Measurements from ENCODE around the gene CAPNS1.
"Not testable (repeated sequence)": the region's sequence is repeated elsewhere in the genome, so short reads cannot be mapped to it uniquely, and the experiment has no call there.

CAPNS1 gene

DNA sequence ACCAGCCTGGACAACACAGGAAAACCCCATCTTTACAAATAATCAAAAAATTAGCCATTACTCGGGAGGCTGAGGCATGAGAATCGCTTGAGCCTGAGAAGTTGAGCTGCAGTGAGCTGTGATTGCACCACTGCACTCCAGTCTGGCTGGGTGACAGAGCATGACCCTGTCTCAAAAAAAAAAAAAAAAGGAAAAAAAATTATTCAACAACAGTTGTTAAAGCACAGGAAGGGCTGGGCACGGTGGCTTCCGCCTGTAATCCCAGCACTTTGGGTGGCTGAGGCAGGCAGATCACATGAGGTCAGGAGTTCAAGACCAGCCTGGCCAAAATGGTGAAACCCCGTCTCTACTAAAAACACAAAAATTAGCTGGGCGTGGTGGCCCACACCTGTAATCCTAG lies 8.6 kb upstream of the CAPNS1 start:
- not testable (repeated sequence) for H3K27ac ChIP-seq (ENCODE audit: low read depth, low read length)
- H3K4me1 ChIP-seq (ENCODE audit: control insufficient read depth in 1 of 2, insufficient read depth in 2 of 2, low read length in 2 of 2): peaks cover 9 to 15% of the 10 kb centered on the region in 2 donors

DNA sequence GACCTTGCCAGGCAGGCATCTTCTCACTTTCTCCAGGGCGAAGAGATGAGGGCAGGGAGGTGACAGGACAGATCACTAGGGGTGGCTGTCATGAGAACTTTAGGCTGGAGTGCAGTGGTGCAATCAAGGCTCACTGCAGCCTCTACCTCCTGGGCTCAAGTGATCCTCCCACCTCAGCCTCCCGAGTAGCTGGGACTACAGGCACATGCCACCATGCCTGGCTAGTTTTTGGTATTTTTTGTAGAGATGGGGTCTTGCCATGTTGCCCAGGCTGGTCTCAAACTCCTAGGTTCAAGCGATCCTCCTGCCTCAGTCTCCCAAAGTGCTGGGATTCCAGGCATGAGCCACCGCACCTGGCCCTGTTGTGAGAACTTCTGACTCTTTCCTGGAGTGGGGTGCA lies 5.0 kb upstream of the CAPNS1 start:
- H3K9ac ChIP-seq (ENCODE audit: low read depth in 1 of 2, low read length in 2 of 2); H3K36me3 ChIP-seq (ENCODE audit: control insufficient read depth in 1 of 2, insufficient read depth in 2 of 2, low read length in 2 of 2); H3K27me3 ChIP-seq (ENCODE audit: control insufficient read depth in 1 of 2, insufficient read depth in 2 of 2, low read length in 2 of 2); H3K4me3 ChIP-seq (ENCODE audit: low read depth in 1 of 2, low read length in 2 of 2); H3K27ac ChIP-seq (ENCODE audit: low read depth, low read length); H3K9me3 ChIP-seq (ENCODE audit: control insufficient read depth in 1 of 2, low read length in 2 of 2): not testable (repeated sequence)
- H3K4me1 ChIP-seq (ENCODE audit: control insufficient read depth in 1 of 2, insufficient read depth in 2 of 2, low read length in 2 of 2): peaks cover 3 to 17% of the 10 kb centered on the region in 2 donors

More for the DNA sequence above, 8.6 kb upstream of the CAPNS1 start:
- not testable (repeated sequence) for H3K4me3 ChIP-seq (ENCODE audit: low read depth in 1 of 2, low read length in 2 of 2); H3K36me3 ChIP-seq (ENCODE audit: control insufficient read depth in 1 of 2, insufficient read depth in 2 of 2, low read length in 2 of 2); H3K27me3 ChIP-seq (ENCODE audit: control insufficient read depth in 1 of 2, insufficient read depth in 2 of 2, low read length in 2 of 2); H3K9ac ChIP-seq (ENCODE audit: low read depth in 1 of 2, low read length in 2 of 2); H3K9me3 ChIP-seq (ENCODE audit: control insufficient read depth in 1 of 2, low read length in 2 of 2)

DNA sequence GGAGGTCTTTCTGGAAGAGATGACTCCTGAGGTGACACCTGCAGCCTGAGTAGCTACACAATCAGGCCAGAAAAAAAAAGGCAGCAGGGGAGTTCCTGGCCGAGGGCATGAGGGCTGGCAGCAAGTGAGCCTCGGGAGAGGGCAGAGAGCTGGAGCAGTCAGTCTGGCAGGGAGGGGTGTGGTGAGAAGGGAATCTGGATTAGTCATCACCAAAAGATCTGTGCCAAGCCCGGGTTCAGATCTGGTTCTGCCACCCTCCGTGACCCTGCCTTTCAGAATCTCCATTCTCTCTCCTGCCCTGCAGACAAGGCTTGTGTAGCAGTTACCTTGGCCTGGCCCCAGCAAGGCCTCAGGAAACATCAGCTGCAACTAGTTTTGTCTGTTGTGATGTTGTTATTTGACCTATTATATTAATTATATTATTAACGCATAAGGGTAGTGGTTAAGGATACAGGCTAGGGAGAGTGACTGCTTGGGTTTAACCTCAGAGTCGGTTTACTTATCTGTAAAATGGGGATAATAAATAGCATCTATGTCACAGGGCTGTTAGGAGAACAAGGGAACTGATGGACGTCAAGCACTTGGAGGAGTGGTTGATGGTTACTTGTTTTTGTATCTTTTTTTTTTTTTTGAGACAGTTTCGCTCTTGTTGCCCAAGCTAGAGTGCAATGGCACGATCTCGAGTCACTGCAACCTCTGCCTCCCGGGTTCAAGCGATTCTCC lies 2.7 kb upstream of the CAPNS1 start:
- Histone ChIP-seq H3K9me3 (ENCODE audit: control insufficient read depth in 1 of 2, low read length in 2 of 2) (no peaks in the 10 kb centered on the region), H3K27me3 (ENCODE audit: control insufficient read depth in 1 of 2, insufficient read depth in 2 of 2, low read length in 2 of 2) (no peaks in the 10 kb centered on the region), H3K4me3 (ENCODE audit: low read depth in 1 of 2, low read length in 2 of 2) (peak overlapping the region; percentile 57 to 60), H3K27ac (ENCODE audit: low read depth, low read length) (peak overlapping the region; percentile 61), H3K36me3 (ENCODE audit: control insufficient read depth in 1 of 2, insufficient read depth in 2 of 2, low read length in 2 of 2) (peaks cover 2 to 4% of the 10 kb centered on the region in 2 donors), H3K4me1 (ENCODE audit: control insufficient read depth in 1 of 2, insufficient read depth in 2 of 2, low read length in 2 of 2) (peaks cover 9 to 25% of the 10 kb centered on the region in 2 donors), H3K9ac (ENCODE audit: low read depth in 1 of 2, low read length in 2 of 2) (peak overlapping the region; percentile 39 to 63)

DNA sequence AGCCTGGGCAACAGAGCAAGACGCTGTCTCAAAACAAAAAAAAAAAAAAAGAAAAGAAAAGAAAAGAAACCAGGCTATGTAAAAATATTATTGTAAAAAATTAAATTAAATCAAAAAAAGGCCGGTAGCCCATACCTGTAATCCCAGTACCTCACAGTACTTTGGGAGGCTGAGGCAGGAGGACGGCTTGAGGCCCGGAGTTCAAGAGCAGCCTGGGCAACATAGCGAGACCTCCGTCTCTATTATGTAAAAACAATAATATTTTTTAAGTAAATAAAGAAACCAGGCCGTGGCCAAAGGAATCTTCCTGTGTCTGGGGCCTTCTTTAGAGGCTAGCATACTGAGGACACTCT lies 770 bp upstream of the CAPNS1 start:
- Histone ChIP-seq H3K36me3 (ENCODE audit: control insufficient read depth in 1 of 2, insufficient read depth in 2 of 2, low read length in 2 of 2) (peaks cover 13 to 17% of the 10 kb centered on the region in 2 donors), H3K27me3 (ENCODE audit: control insufficient read depth in 1 of 2, insufficient read depth in 2 of 2, low read length in 2 of 2) (no peaks in the 10 kb centered on the region), H3K27ac (ENCODE audit: low read depth, low read length) (peak overlapping the region; percentile 93), H3K4me1 (ENCODE audit: control insufficient read depth in 1 of 2, insufficient read depth in 2 of 2, low read length in 2 of 2) (peaks cover 9 to 20% of the 10 kb centered on the region in 2 donors), H3K9ac (ENCODE audit: low read depth in 1 of 2, low read length in 2 of 2) (peak overlapping the region; percentile 77 to 100), H3K9me3 (ENCODE audit: control insufficient read depth in 1 of 2, low read length in 2 of 2) (no peaks in the 10 kb centered on the region), H3K4me3 (ENCODE audit: low read depth in 1 of 2, low read length in 2 of 2) (peak overlapping the region; percentile 98 to 100)

DNA sequence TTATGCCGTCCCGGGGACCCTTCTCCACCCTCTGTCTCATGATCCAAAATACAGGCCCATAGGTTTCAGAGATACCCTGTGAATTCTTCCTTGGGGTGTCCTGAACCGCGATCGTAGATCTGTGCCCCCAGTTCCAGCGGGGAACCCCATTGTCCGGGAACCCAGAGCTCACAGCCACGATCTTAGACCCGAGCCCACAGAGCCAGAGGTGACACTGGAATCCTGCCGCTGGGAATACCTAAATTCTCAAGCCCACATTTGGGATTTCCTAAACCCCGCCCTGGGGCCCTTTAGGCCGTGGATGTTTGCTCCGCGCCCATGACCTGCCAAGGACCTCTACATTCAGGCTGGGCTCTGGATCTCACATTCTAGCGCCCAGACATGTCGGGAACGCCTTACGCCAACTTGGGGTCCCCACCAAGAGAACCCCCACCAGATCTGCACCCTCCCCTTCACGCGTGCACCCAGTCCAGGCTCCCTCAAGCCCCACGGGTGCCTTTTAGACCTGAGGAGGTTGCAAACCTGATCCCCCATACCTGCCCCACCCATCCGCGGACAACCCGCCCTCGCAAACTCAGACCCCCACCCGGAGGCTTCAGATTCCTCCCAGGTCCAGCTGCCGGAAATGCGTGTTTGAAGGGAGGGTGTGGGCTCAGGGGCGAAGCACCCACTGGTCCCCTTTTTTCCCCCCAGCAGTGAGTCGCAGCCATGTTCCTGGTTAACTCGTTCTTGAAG lies 605 bp downstream of the CAPNS1 start:
- no peaks in the 10 kb centered on the region for H3K9me3 ChIP-seq (ENCODE audit: control insufficient read depth in 1 of 2, low read length in 2 of 2)
- H3K36me3 ChIP-seq (ENCODE audit: control insufficient read depth in 1 of 2, insufficient read depth in 2 of 2, low read length in 2 of 2): peaks cover 19 to 31% of the 10 kb centered on the region in 2 donors
- peak overlapping the region; percentile 98 to 100 for H3K4me3 ChIP-seq (ENCODE audit: low read depth in 1 of 2, low read length in 2 of 2)
- H3K4me1 ChIP-seq (ENCODE audit: control insufficient read depth in 1 of 2, insufficient read depth in 2 of 2, low read length in 2 of 2): peaks cover 9 to 20% of the 10 kb centered on the region in 2 donors
- H3K27ac ChIP-seq (ENCODE audit: low read depth, low read length): peak overlapping the region; percentile 99
- no peaks in the 10 kb centered on the region for H3K27me3 ChIP-seq (ENCODE audit: control insufficient read depth in 1 of 2, insufficient read depth in 2 of 2, low read length in 2 of 2)
- peak overlapping the region; percentile 100 for H3K9ac ChIP-seq (ENCODE audit: low read depth in 1 of 2, low read length in 2 of 2)

DNA sequence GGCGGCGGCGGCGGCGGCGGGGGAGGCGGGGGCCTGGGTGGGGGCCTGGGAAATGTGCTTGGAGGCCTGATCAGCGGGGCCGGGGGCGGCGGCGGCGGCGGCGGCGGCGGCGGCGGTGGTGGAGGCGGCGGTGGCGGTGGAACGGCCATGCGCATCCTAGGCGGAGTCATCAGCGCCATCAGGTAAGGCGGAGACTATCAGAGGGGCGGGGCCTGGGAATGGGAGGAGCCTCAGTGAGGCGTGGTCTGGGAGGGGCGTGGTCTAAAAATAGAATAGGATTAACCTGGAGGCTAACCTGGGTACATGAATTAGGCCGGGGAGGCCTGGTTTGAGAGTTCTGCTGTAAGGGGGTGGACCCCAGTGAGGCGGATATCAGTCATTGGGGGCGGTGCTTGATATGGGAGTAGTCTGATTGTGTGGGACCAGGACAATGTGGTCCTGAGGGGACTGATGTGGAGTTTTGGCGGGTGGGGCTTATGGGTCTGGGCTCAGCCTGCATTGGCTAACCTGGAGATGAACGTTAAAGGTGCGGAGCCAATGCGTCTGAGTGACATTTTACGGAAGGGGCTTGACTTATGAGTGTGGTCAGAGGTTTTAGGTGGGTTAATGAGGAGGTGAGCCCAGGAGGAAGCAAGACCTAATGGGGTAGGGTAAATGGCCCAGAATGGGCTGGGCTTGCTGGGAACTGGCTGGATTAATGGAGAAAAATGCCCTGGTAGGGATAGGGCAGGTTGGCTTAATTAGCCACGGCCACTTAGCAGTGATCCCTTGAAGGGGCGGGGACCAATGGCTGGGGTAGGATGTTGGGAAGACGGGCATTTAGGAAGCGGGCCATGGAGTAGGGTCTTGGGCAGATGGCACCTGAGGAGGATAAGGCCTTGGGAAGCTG lies 1.4 kb downstream of the CAPNS1 start:
- Histone ChIP-seq H3K4me3 (ENCODE audit: low read depth in 1 of 2, low read length in 2 of 2) (peak overlapping the region; percentile 98 to 100), H3K36me3 (ENCODE audit: control insufficient read depth in 1 of 2, insufficient read depth in 2 of 2, low read length in 2 of 2) (peaks cover 28 to 39% of the 10 kb centered on the region in 2 donors), H3K27ac (ENCODE audit: low read depth, low read length) (peak overlapping the region; percentile 99), H3K4me1 (ENCODE audit: control insufficient read depth in 1 of 2, insufficient read depth in 2 of 2, low read length in 2 of 2) (peaks cover 9 to 20% of the 10 kb centered on the region in 2 donors), H3K27me3 (ENCODE audit: control insufficient read depth in 1 of 2, insufficient read depth in 2 of 2, low read length in 2 of 2) (no peaks in the 10 kb centered on the region), H3K9me3 (ENCODE audit: control insufficient read depth in 1 of 2, low read length in 2 of 2) (no peaks in the 10 kb centered on the region), H3K9ac (ENCODE audit: low read depth in 1 of 2, low read length in 2 of 2) (no peak overlapping the region)

DNA sequence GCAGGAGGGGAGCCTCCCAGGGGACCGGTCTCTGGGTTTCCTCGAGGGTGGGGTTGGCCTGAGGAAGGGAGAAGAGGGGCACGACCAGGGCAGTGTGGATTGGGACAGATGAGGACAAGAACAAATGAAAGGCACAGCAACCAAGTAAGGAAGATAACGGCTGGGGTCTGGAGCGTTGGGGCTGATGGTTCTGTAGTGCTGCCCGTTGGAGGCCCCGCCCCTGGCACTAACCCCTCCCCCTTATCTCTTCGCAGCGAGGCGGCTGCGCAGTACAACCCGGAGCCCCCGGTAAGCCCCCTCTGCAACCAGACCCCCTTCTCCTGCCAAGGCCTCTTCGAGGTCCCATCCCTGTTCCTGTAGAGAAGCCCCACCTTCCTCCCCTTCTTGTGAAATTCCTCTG lies 2.2 kb downstream of the CAPNS1 start:
- Histone ChIP-seq H3K36me3 (ENCODE audit: control insufficient read depth in 1 of 2, insufficient read depth in 2 of 2, low read length in 2 of 2) (peaks cover 28 to 47% of the 10 kb centered on the region in 2 donors), H3K27me3 (ENCODE audit: control insufficient read depth in 1 of 2, insufficient read depth in 2 of 2, low read length in 2 of 2) (no peaks in the 10 kb centered on the region), H3K9ac (ENCODE audit: low read depth in 1 of 2, low read length in 2 of 2) (no peak overlapping the region), H3K4me3 (ENCODE audit: low read depth in 1 of 2, low read length in 2 of 2) (peak overlapping the region in 1 of 2 donors; percentile 58), H3K4me1 (ENCODE audit: control insufficient read depth in 1 of 2, insufficient read depth in 2 of 2, low read length in 2 of 2) (peaks cover 6 to 15% of the 10 kb centered on the region in 2 donors), H3K27ac (ENCODE audit: low read depth, low read length) (no peak overlapping the region), H3K9me3 (ENCODE audit: control insufficient read depth in 1 of 2, low read length in 2 of 2) (no peaks in the 10 kb centered on the region)

DNA sequence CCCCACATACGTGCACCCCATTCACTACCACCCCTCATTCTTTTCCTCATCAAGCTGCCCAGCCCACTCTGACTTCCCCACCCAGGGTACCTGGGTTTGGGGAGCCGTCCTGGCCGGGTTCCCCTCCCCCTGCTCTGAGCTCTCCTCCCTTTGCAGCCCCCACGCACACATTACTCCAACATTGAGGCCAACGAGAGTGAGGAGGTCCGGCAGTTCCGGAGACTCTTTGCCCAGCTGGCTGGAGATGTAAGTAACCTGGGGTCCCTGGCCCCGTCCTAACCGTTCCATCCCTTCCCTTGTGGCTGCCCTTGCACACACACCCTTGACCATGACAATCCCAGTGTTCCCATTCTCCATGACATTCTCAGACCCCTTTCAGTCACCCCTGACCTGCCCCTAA lies 2.6 kb downstream of the CAPNS1 start:
- Histone ChIP-seq H3K9ac (ENCODE audit: low read depth in 1 of 2, low read length in 2 of 2) (no peak overlapping the region), H3K4me3 (ENCODE audit: low read depth in 1 of 2, low read length in 2 of 2) (no peak overlapping the region), H3K9me3 (ENCODE audit: control insufficient read depth in 1 of 2, low read length in 2 of 2) (no peaks in the 10 kb centered on the region), H3K27me3 (ENCODE audit: control insufficient read depth in 1 of 2, insufficient read depth in 2 of 2, low read length in 2 of 2) (no peaks in the 10 kb centered on the region), H3K36me3 (ENCODE audit: control insufficient read depth in 1 of 2, insufficient read depth in 2 of 2, low read length in 2 of 2) (peaks cover 28 to 50% of the 10 kb centered on the region in 2 donors), H3K4me1 (ENCODE audit: control insufficient read depth in 1 of 2, insufficient read depth in 2 of 2, low read length in 2 of 2) (peaks cover 6 to 11% of the 10 kb centered on the region in 2 donors), H3K27ac (ENCODE audit: low read depth, low read length) (no peak overlapping the region)

DNA sequence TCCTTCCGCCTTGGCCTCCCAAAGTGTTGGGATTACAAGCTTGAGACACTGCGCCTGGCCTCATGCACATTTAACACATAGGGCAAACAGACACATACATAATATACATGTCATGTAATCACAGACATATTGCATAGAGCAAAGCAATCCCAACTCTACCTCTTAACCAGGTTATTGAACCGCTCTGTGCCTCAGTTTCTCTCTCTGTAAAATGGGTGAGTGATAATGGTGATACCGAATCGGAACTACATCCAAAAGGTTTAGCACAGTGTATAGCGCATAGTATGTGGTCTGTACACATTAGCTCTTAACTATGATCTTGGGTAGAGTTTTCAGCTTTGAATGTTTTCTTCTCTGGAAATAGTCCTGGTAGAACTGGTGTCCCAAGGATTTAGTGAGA lies 4.8 kb downstream of the CAPNS1 start:
- Histone ChIP-seq H3K36me3 (ENCODE audit: control insufficient read depth in 1 of 2, insufficient read depth in 2 of 2, low read length in 2 of 2) (peaks cover 34 to 68% of the 10 kb centered on the region in 2 donors), H3K4me3 (ENCODE audit: low read depth in 1 of 2, low read length in 2 of 2) (no peak overlapping the region), H3K27ac (ENCODE audit: low read depth, low read length) (no peak overlapping the region), H3K4me1 (ENCODE audit: control insufficient read depth in 1 of 2, insufficient read depth in 2 of 2, low read length in 2 of 2) (peaks cover 6 to 8% of the 10 kb centered on the region in 2 donors), H3K9me3 (ENCODE audit: control insufficient read depth in 1 of 2, low read length in 2 of 2) (no peaks in the 10 kb centered on the region), H3K27me3 (ENCODE audit: control insufficient read depth in 1 of 2, insufficient read depth in 2 of 2, low read length in 2 of 2) (no peaks in the 10 kb centered on the region), H3K9ac (ENCODE audit: low read depth in 1 of 2, low read length in 2 of 2) (no peak overlapping the region)

Data from duodenal mucosa (tissue), 2 donors.